A549 treated with CORT108297 at 1 μM for 4 hours (cell line): ENCODE results near the gene IFT57. TPM values are rescaled to one million over a fixed set of nuclear protein-coding genes. Genes with fewer than 3 reads are reported as not detected.

ENCODE experiments used
- total RNA-seq: library from RNA; stranded (reverse); fragments of 200-300 nt; extraction: Qiagen RNA extraction; gene quantifications from 5 replicates; pipeline ENCODE4 v1.2.3, GENCODE V29; 2022

The IFT57 gene
- 40.0 to 56.2 TPM (median 43.1 TPM) in 5 replicates for total RNA-seq

GRCh38 chr3:108221911-108222852 lies at the start of gene IFT57:
TSS of gene IFT57 (minus strand) at chr3:108222424. CDS start at chr3:108222322, 102 bp downstream.

Other genes starting within 250 kb of the IFT57 start
- gene CD47, start 131.4 kb downstream of the IFT57 start, total RNA-seq = 35.2 to 44.2 TPM (median 40.0 TPM) in 5 replicates
- gene HHLA2, start 74.1 kb upstream of the IFT57 start, total RNA-seq = 0.04 to 0.13 TPM (median 0.08 TPM) in 3 of 5 replicates, not detected in the others